Esophagus (tissue), 2 donors: ENCODE data around the gene VCX. TPM values are rescaled to one million over a fixed set of nuclear protein-coding genes. Genes with fewer than 3 reads are reported as not detected.
"Not testable (repeated sequence)": the region's sequence is repeated elsewhere in the genome, so short reads cannot be mapped to it uniquely, and the experiment has no call there.

Source experiments
- H3K27ac ChIP-seq, 2 donors: one replicate each; pipeline ENCODE4 v1.5.1; 2013; ENCODE audit warnings: low read depth in 2 of 2, mild to moderate bottlenecking in 2 of 2, inconsistent platforms in 1 of 2, low read length in 1 of 2, moderate library complexity in 1 of 2
- H3K27me3 ChIP-seq, 2 donors: one replicate each; pipeline ENCODE4 v1.6.1; 2013; ENCODE audit warnings: low read length in 2 of 2, control low read depth in 1 of 2, mild to moderate bottlenecking in 1 of 2; ENCODE audit not compliant: insufficient read depth in 2 of 2, control insufficient read depth in 1 of 2
- H3K36me3 ChIP-seq, 2 donors: one replicate each; pipeline ENCODE4 v1.6.1; 2013; ENCODE audit warnings: low read length in 1 of 2; ENCODE audit not compliant: control insufficient read depth in 2 of 2, insufficient read depth in 2 of 2
- H3K4me1 ChIP-seq, 2 donors: one replicate each; pipeline ENCODE4 v1.6.1; 2013; ENCODE audit warnings: low read length in 1 of 2; ENCODE audit not compliant: control insufficient read depth in 2 of 2, insufficient read depth in 2 of 2
- H3K4me3 ChIP-seq, 2 donors: one replicate each; pipeline ENCODE4 v1.5.1; 2013; ENCODE audit warnings: low read length in 2 of 2, mild to moderate bottlenecking in 2 of 2, low read depth in 1 of 2, moderate library complexity in 1 of 2
- H3K9me3 ChIP-seq, 2 donors: one replicate each; pipeline ENCODE4 v1.6.1; 2013; ENCODE audit warnings: mild to moderate bottlenecking in 2 of 2, low read depth in 1 of 2, low read length in 1 of 2, moderate library complexity in 1 of 2; ENCODE audit not compliant: control insufficient read depth in 2 of 2, insufficient read depth in 1 of 2
- WGBS, 2 donors: extraction: QIAGEN DNeasy Blood & Tissue Kit; methylation state at CpG; one replicate each; pipeline ENCODE4 v1.1.7; 2013; 5-methylcytosine and 5-hydroxymethylcytosine counted together
- polyA plus RNA-seq, 2 donors: library from polyadenylated mRNA; stranded (reverse); fragments of 200-250 nt; gene quantifications; one replicate each; pipeline ENCODE4 v1.2.3, GENCODE V29; 2013
- donor health status: healthy with polysubstance abuse.
- donor health status: Bipolar disorder and iron deficiency.

The VCX gene
- under 1 TPM; 0.05 to 0.29 TPM for polyA plus RNA-seq

DNA sequence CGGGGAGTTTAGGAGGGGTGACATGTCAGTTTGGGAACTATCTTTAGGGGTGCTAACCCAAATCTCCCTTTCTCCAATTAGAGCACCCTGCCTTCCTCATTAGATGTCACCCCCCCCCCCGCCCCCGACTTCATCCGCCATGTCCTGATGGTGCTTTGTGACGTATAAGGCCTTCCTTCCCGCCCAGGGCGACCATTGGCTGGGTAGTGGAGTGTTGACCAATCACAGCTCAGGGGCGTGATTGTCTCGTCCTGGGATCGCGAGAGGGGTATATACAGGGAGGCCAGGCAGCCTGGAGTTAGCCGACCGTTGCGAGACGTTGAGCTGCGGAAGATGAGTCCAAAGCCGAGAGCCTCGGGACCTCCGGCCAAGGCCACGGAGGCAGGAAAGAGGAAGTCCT is at the start of gene VCX:
TSS of gene VCX (plus strand) at position 301 of the 400 bp plus-strand sequence. CDS start at position 334, 33 bp downstream.
- not testable (repeated sequence) for H3K4me3 ChIP-seq, H3K9me3 ChIP-seq, H3K27me3 ChIP-seq

DNA sequence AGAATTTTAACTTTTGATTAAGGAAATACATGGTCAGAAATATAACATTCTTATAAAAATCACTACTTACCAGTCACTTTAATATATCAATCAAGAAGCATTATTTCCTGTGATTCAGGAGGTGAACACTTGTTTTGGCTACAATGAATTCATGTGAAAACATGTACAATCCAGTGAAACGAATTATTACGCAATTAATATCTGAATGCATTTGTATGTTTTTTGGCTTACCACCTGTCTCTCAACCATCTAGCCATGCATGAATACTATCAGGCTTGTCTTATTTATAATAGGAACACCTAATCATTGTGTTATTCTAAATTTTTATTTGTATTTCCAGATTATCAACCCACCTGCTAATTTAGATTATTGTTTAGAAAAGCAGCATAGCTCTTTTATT is 44.6 kb upstream of the VCX start:
- no peaks in the 10 kb centered on the region for H3K9me3 ChIP-seq
- H3K27me3 ChIP-seq: no peaks in the 10 kb centered on the region
- H3K4me1 ChIP-seq: no peaks in the 10 kb centered on the region
- H3K36me3 ChIP-seq: no peaks in the 10 kb centered on the region
- no peak overlapping the region for H3K27ac ChIP-seq
- H3K4me3 ChIP-seq: no peak overlapping the region
- WGBS, 2 donors: 49 to 58% methylated on average over 2 of the region's 2 CpGs

More for the DNA sequence above, at the start of gene VCX:
- 95 to 97% methylated on average over 6 to 7 of the region's 20 CpGs for WGBS, 2 donors
- not testable (repeated sequence) for H3K27ac ChIP-seq, H3K36me3 ChIP-seq, H3K4me1 ChIP-seq

DNA sequence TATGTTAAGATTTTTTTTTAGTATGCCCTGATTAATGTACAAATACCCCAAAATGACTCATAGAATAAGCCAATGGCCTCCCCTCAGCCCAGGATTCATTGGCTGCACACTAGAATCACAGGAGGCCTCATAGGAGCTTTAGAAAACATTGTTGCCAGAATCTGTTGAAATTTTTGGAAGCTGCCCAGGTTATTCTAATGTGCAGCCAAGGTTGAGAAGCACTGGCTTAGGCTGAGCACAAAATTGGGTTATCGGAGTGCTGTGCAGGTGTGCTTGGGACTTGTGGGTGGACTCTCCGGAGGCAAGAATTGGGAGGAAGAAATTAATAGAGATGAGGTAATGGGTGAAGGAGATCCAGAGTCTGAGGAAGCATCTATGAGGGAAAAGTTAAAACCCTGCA is 41.3 kb upstream of the VCX start:
- H3K9me3 ChIP-seq: no peaks in the 10 kb centered on the region
- no peak overlapping the region for H3K27ac ChIP-seq
- no peaks in the 10 kb centered on the region for H3K36me3 ChIP-seq
- H3K27me3 ChIP-seq: no peaks in the 10 kb centered on the region
- WGBS, 2 donors: 55 to 75% methylated on average over 2 of the region's 2 CpGs
- no peak overlapping the region for H3K4me3 ChIP-seq
- no peaks in the 10 kb centered on the region for H3K4me1 ChIP-seq

DNA sequence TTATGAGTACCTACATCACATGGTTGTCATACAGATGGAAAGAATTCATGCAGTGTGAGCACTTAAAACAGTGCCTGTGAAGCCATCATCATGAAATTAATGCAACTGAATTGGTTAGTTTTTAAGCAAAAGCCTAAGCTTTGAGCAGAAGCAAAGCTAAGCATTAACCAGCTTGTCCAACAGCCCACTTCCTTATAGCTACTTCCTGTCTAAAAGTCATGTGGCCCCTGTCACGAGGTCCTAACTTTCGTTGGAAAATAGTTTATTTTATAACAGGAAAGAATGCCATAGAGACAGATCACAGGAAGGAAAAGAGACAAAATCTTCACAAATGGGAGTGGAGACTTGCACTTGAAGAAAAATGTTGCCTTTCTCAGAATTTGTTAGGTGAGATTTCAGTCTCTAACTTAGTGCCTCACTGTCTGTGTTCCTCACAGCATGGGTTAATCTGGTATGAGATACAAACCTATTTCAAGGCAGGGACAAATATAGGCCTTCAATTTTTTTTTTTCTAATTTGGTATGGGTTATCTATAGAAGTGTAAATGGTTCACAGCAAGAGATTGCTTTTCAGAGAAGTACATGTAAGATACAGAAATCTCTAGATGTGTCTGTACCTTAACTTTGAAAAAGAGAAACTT is 27.7 kb upstream of the VCX start:
- Histone ChIP-seq H3K4me1 (no peaks in the 10 kb centered on the region), H3K27ac (no peak overlapping the region), H3K36me3 (no peaks in the 10 kb centered on the region), H3K9me3 (no peaks in the 10 kb centered on the region), H3K27me3 (no peaks in the 10 kb centered on the region), H3K4me3 (no peak overlapping the region)
- WGBS, 2 donors: 18 to 39% methylated on average over 2 of the region's 2 CpGs

DNA sequence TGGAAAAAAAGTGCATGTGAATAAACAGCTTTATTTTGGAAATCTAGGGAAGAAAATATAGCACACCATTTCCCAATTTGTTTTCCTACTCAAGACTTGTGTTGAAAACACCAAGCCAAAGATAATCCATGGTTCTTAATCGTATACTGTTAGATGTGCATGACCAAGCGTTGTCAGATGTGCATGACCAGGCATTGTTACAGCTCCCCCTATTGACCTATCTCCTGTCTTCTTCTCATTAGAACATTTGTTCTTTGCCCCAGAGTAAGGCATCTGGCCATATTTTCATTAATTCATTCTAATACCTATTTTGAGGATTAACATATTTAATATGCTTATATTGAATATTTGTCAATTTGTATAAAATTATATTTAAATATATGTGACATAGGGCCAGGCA is 14.4 kb upstream of the VCX start:
- no peak overlapping the region for H3K27ac ChIP-seq
- H3K9me3 ChIP-seq: no peaks in the 10 kb centered on the region
- 63 to 69% methylated on average over 2 of the region's 2 CpGs for WGBS, 2 donors
- no peaks in the 10 kb centered on the region for H3K36me3 ChIP-seq
- no peaks in the 10 kb centered on the region for H3K27me3 ChIP-seq
- no peaks in the 10 kb centered on the region for H3K4me1 ChIP-seq
- no peak overlapping the region for H3K4me3 ChIP-seq

DNA sequence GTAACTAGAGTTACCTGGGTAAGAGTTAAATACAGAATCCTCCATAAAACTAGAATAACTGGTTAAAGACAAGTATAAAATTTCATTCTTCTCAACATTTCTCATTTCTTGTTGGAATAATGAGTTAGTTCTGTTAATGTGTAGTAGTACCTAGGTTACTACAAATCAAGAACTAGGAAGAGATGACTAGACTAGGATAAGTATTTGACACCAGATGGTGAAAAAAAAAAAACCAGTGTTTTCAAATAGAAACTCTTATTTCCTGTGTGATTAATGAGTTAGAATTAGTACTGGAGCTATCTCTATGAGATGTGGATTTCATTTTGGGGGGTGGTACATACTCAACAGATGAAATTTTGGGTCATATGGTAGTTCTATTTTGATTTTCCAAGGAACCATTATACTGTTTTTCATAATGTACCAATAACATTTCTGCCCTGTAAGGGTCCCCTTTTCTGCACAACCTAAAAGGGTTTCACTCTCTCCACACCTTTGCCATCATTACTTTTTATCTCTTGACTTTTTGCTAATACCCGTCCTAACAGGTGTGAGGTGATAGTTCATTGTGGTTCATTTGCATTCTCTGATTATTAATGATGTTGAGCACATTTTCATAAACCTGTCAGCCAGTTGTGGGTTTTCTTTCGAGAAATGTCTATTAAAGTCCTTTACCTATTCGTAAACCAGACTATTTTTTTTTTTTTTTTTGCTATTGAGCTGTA is 1.7 kb upstream of the VCX start:
- 77 to 79% methylated on average over 3 of the region's 3 CpGs for WGBS, 2 donors
- no peaks in the 10 kb centered on the region for H3K36me3 ChIP-seq
- H3K9me3 ChIP-seq: no peaks in the 10 kb centered on the region
- no peak overlapping the region for H3K4me3 ChIP-seq
- no peaks in the 10 kb centered on the region for H3K27me3 ChIP-seq
- H3K4me1 ChIP-seq: no peaks in the 10 kb centered on the region
- H3K27ac ChIP-seq: no peak overlapping the region

DNA sequence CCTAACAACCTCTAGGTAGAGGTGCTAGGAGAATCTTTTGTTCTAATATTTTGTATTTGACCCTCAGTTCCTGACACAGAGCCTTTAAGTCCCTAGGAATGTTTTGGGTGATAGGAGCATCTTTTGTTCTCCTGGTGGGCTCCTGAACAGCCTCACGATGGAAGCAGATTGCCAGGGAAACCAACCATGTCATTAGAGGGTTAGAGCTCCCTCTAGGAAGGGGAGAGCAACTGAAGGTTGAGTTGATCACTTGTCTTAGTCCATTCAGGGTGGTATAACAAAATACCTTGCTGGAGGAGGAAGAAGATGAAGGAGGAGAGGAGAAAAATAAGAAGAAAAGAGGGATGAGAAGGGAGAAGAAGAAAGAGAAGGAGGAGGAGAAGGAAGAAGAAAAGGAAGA is 9.2 kb downstream of the VCX start:
- 12 to 28% methylated on average over 1 of the region's 1 CpG for WGBS, 2 donors
- H3K4me1 ChIP-seq: no peaks in the 10 kb centered on the region
- no peak overlapping the region for H3K27ac ChIP-seq
- H3K27me3 ChIP-seq: no peaks in the 10 kb centered on the region
- H3K36me3 ChIP-seq: no peaks in the 10 kb centered on the region
- no peak overlapping the region for H3K4me3 ChIP-seq
- H3K9me3 ChIP-seq: no peaks in the 10 kb centered on the region

DNA sequence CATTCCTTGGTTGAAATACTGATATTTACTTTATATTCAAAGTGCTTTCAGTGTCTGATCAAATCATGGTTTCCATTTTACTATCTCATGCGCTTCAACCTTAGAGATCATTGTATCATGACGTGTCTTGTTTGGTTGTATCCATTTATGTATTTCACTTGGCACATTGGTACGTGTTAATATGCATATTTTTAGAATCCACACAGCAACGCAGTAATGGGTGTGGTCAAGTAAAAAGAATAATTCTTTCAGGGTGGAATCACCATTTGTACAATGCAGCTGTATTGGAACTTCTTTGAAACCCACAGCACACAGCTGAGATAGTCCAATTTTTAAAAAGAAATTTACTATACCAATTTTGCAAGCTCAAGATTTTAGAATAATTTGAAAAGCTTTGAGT is 29.1 kb downstream of the VCX start:
- no peaks in the 10 kb centered on the region for H3K4me1 ChIP-seq
- no peak overlapping the region for H3K27ac ChIP-seq
- no peaks in the 10 kb centered on the region for H3K36me3 ChIP-seq
- 57 to 63% methylated on average over 4 of the region's 4 CpGs for WGBS, 2 donors
- H3K9me3 ChIP-seq: no peaks in the 10 kb centered on the region
- H3K4me3 ChIP-seq: no peak overlapping the region
- H3K27me3 ChIP-seq: no peaks in the 10 kb centered on the region

DNA sequence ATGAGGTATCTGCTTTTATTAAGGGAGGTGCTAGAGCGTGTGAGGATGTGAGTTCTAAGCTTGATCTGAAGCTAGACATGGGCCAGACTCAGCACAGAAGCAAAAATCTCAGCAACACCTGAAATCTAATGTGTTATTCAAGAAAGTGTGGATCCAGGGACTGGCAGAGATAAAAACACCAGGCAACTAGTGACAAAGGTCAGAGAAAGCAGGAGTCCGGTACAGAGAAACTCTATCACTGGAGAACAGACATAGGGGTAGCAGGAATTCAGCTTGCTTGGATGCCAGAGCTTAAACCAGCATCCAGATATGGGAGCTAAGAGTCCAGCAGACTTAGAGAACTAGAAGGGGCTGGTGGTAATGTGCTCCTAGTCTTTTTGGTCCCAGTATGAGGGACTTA is 34.0 kb downstream of the VCX start:
- 81 to 88% methylated on average over 2 of the region's 2 CpGs for WGBS, 2 donors
- Histone ChIP-seq H3K27me3 (no peaks in the 10 kb centered on the region), H3K36me3 (no peaks in the 10 kb centered on the region), H3K4me3 (no peak overlapping the region), H3K9me3 (no peaks in the 10 kb centered on the region), H3K4me1 (no peaks in the 10 kb centered on the region), H3K27ac (no peak overlapping the region)

DNA sequence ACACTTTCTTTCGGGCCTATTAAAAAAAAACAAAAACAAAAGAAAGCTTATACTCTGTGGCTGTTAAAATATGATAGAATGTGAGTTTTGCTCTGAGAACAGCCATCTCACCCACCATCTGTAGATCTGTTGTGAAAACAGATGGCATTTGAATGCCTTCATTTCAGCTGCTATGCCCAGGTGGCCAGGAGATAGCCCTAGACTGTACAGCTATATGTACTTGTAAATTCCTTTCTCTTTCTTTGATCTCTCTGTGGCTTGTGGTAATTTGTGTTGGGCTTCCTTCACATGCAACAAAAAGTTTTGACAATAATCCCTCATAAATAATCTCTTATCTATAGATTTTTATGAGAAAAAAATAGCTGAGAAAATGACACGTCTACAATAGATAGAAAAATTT is 46.2 kb downstream of the VCX start:
- 69 to 80% methylated on average over 2 of the region's 2 CpGs for WGBS, 2 donors
- no peaks in the 10 kb centered on the region for H3K36me3 ChIP-seq
- H3K27ac ChIP-seq: no peak overlapping the region
- H3K27me3 ChIP-seq: peaks cover 0 to 3% of the 10 kb centered on the region in 2 donors
- no peaks in the 10 kb centered on the region for H3K9me3 ChIP-seq
- H3K4me1 ChIP-seq: no peaks in the 10 kb centered on the region
- H3K4me3 ChIP-seq: no peak overlapping the region
